ENCODE measurements around the gene CMSS1.

DNA sequence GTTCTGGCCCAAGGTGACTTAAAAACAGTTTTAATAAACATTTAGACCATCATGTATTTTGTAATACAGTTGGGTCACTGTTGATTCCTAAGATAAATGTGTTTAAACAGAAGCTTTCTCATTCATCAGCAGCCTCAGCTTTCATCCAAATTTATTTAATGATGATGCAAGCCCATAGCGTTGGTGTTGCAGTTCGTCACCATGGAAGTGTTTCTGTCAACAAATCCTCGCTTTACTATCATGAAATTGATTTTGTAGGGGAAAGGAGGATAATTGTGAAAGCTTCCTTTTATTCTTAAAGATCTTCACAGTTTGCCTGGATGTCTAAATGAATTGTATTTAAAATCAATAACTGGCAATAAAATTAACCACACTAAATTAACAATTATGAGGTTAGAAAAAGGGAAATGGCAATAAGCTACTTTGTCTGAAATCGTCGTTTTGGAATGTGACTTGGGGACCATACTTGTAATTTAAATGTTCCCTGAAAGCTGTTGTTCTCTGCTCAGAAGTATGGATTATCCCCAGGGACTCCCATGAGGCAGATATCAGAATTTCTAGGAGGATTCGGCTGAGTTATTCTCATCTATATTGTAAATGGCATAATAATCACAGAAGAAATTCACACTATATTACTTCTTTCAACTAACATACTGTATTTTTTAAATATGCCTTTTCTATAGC lies 29.0 kb downstream of the CMSS1 start:
- no peak for TF ChIP-seq CTCF (IDR thresholded peaks at IDR 0.05)
- no peak for TF ChIP-seq POLR2A (IDR thresholded peaks at IDR 0.05)

Data from uterus (tissue), 2 donors.